Activated naive CD4-positive, alpha-beta T cell (primary cell): ENCODE measurements around the gene CELA2B.
"Not testable (repeated sequence)": the region's sequence is repeated elsewhere in the genome, so short reads cannot be mapped to it uniquely, and the experiment has no call there.

Experiments used
- DNase-seq, 4 experiments: peaks; one replicate each; lab custom pipeline; 2025; lab: John Stamatoyannopoulos, UW

CELA2B gene

DNA sequence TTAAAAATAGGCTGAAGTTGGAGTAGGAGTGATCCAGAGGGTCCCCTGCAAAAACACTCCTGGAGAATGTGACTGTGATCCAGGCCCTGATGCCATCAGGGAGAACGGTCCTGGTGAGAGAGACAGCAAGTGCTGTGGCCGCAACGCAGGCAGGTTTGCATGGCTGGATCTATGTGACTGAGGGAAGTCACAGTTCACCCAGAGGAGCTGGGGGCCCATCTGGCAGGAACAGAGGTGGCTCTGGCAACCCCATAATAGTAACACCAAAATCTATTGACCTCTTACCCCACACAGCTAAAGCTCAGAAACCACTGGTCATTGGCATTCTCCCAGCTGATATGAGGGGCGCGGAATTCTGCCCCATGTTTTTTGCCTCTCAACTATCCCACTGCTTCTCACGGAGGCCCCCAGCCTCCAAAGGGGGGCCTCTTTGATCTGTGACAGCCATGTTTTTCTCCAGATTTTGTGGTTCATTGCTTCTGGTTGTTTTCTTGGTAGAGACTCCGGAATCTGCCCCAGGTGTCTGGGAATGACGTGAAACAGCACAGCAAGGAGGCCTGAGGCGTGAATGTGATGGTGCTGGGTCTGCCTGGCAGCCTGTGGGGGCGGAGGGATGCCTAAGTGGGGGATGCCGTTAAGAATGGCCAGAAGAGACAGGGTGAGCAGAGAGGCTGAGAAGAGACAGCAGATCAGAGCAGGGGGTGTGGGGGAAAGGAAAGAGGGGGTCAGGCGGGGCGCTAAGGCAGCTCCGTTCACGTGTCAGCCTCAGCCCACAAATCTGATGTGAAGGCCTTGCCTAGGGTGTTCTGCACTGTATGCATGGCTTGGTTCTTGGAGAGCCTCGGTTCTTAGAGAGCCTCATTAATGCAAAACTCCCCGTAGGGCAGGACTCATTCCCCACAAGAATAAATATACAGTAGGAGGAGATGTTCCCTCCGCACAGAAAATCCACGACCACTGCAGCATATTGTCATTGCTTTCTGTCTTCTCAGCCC lies 24.6 kb downstream of the CELA2B start:
- no peak for DNase-seq

DNA sequence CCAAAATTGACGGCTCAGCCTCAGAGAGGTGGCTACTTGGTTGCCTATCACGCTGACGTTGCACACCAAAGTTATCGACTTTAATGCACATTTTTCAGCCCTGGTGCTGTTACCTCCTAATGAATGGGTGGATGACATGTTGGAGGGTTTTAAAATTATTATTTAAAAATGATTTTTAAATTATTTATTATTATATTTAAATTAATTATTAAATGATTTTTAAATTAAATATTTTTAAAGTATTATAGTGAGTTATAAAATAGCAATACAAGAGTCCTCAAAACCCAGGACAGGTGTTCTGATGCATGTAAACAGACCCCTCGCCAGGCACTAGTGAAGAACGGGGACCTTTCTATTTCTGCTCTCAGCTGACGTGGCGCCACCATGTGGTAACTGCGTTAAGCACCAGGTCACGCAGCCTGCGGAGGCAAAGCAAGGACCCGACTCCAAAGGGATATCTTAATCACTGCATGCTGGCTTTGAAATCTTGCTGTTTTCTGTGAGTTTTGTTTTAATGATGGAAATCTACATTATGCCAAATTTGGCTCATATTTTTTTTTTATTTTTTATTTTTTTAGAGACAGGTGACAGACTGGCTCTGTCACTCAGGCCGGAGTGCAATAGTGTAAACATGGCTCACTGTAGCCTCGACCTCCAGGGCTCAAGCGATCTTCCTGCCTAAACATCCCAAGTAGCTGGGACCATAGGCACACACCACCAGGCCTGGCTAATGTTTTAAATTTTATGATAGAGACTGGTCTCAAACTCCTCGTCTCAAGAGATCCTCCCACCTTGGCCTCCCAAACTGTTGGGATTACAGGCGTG lies 25.5 kb downstream of the CELA2B start:
- DNase-seq: peak in 2 of 4 experiments; percentile 2 to 27

- DNase-seq: no peak
Observed at GRCh38 chr1:15504436-15504835, 28.5 kb downstream of the CELA2B start.

- DNase-seq: no peak
Observed at GRCh38 chr1:15506831-15507230, 30.9 kb downstream of the CELA2B start.

DNA sequence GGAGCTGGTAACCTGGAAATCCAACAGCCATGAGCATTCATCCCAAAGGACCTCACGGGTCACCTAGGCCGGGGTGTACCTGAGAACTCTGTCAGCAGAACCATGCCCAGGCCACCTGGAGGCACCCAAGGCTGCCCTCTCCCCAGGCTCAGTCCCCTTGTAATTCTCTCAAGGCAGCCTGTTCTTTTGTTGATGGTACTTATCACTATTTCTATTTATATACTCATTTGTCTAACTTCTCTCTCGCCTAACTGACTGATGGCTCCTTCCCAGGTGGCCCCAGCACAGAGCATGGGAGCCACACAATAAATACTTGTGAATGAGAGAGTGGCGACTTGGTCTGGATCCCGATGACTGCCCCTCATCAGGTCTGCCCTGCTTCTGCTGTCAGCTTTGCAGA lies 31.4 kb downstream of the CELA2B start:
- DNase-seq: no peak

DNA sequence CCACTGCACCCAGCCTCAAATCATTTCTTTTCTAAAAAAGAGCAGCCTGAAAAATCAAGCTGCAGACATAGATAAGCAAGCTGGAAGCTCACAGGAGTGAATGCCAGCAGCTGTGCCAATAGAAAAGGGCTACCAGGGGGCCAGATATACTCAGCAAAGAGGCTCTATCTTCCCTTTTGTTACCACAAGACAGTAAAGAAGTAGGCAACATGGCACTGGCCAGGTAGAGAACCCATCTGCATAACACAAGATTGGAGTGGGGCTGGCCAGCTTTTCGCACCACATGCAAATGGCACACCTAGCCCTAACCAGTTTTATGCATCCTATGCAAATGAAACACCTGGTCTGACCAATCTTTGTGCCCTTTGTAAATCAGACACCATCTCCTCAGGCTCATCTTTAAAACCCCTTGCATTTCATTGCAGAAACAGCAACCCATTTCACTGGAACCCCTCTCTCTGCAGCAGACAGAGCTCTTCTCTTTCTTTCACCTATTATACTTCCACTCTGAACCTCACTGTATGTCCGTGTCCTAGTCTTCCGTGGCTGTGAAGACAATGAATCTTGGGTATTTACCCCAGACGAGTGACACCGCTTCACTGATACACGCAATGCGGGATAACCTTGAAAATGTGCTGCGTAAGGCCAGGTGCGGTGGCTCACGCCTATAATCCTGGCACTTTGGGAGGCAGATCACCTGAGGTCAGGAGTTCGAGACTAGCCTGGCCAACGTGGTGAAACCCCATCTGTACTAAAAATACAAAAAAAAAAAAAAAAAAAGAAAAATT lies 33.0 kb downstream of the CELA2B start:
- DNase-seq: no peak

DNA sequence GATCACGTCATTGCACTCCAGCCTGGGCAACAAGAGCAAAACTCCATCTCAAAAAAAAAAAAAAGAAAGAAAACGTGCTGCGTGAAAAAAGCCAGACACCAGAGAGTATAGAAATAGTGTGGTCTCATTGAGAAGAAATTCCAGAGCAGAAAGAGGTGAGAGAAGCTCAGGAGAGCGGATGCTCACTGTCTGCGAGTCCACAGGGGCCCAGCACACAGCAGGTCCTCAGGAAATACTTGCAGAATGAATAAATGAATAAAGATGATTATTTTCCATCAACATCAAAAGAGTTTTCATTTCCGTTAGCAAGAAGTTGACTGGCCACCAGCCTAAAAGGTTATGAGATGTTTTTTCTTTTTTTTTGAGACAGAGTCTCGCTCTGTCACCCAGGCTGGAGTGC lies 33.7 kb downstream of the CELA2B start:
- no peak for DNase-seq

- DNase-seq: no peak
Observed at GRCh38 chr1:15510611-15511405, 34.9 kb downstream of the CELA2B start.

GRCh38 chr1:15513192-15513591 lies 37.3 kb downstream of the CELA2B start:
- no peak for DNase-seq

DNA sequence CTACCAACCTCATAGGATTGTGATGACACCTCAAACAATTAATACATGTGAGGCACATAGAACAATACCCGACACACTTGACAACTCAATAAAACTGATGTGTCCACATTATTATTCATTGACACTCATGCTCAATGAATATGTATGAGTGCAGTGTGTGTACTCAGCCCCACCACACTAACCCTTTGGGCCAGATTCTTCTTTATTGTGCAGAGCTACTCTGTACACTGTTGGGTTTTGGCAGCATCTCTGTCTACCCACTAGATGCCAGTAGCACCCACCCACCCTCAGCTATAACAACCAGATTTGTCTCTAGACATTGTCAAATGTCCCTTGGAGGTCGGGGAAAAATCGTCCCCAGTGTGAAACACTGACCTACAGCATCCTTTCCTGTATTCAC lies 38.0 kb downstream of the CELA2B start:
- no peak for DNase-seq

DNA sequence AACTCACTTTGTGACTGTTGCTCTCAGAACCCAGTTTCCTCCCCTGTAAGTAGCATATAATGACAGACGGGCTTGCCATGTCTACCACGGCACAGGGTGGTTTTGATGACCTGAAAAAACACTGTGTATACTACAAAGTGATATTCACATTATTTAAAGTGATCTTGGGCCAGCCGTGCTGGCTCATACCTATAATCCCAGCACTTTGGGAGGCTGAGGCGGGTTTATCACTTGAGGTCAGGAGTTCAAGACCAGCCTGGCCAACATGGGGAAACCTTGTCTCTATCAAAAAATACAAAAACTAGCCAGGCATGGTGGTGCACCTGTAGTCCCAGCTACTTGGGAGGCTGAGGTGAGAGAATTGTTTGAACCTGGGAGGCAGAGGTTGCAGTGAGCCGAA lies 38.7 kb downstream of the CELA2B start:
- DNase-seq: not testable (repeated sequence)

- no peak for DNase-seq
Observed at GRCh38 chr1:15515022-15515663, 39.2 kb downstream of the CELA2B start.

- no peak for DNase-seq
Observed at GRCh38 chr1:15519625-15520024, 43.7 kb downstream of the CELA2B start.

- not testable (repeated sequence) for DNase-seq
Observed at GRCh38 chr1:15521206-15521906, 45.5 kb downstream of the CELA2B start.

GRCh38 chr1:15522551-15522950 lies 46.6 kb downstream of the CELA2B start:
- no peak for DNase-seq

GRCh38 chr1:15523104-15524020 lies 47.5 kb downstream of the CELA2B start:
- no peak for DNase-seq

- DNase-seq: no peak
Observed at GRCh38 chr1:15524021-15524282, 48.0 kb downstream of the CELA2B start, which contains the start of gene CASP9. CASP9 (minus strand) TSS chr1:15524215; CDS start chr1:15524200, 15 bp downstream.

GRCh38 chr1:15524283-15525049 lies 48.6 kb downstream of the CELA2B start:
- peak; percentile 100 for DNase-seq
